ENCODE measurements around the gene CCDC182. TPM values are rescaled to one million over a fixed set of nuclear protein-coding genes. Genes with fewer than 3 reads are reported as not detected.

CCDC182 gene
- total and polyA plus RNA-seq, 2 of the 13 experiments (the other 11 are each of a cell fraction or from before 2014, with no cell fraction given) = not detected

DNA sequence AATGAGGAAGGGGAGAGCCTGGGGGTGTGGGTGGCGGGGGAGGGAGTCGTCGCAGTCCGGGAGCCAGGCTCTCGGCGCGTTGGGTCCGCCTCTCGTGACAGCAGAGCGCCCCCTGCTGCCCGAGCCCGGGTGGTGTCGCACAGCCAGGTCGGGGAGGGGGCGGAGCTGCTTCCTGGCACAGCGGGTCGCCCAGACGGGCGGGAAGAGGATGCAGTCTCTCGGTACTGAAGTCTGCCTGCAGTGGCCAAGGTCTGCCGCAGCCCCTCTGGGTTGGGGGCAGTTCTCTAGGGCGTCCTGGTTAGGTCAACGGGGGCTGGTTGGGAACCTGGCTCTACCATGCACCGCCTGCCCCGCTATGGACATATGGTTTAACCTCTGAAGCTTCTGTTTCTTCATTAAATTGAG, 38.2 kb upstream of the CCDC182 start (continued):
- TF ChIP-seq, protein P1, sequence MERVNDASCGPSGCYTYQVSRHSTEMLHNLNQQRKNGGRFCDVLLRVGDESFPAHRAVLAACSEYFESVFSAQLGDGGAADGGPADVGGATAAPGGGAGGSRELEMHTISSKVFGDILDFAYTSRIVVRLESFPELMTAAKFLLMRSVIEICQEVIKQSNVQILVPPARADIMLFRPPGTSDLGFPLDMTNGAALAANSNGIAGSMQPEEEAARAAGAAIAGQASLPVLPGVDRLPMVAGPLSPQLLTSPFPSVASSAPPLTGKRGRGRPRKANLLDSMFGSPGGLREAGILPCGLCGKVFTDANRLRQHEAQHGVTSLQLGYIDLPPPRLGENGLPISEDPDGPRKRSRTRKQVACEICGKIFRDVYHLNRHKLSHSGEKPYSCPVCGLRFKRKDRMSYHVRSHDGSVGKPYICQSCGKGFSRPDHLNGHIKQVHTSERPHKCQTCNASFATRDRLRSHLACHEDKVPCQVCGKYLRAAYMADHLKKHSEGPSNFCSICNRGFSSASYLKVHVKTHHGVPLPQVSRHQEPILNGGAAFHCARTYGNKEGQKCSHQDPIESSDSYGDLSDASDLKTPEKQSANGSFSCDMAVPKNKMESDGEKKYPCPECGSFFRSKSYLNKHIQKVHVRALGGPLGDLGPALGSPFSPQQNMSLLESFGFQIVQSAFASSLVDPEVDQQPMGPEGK (CRISPR knock-in tag; IDR thresholded peaks at IDR 0.05) = peak; percentile 78
- TF ChIP-seq PITX1 (CRISPR knock-in tag; IDR thresholded peaks at IDR 0.05) = no peak
- TF ChIP-seq ZBTB3 (CRISPR knock-in tag; IDR thresholded peaks at IDR 0.05; ENCODE audit: borderline replicate concordance, low read depth) = no peak
- no peak for TF ChIP-seq NR2F2 (IDR thresholded peaks at IDR 0.05; ENCODE audit: borderline replicate concordance, low read depth)
- TF ChIP-seq ZNF879 (CRISPR knock-in tag; IDR thresholded peaks at IDR 0.05) = no peak
- TF ChIP-seq JUNB (CRISPR knock-in tag; IDR thresholded peaks at IDR 0.05; ENCODE audit: borderline replicate concordance) = no peak
- no peak for TF ChIP-seq ATAD3A (CRISPR knock-in tag; IDR thresholded peaks at IDR 0.05)
- no peak for TF ChIP-seq POLR2AphosphoS5 (IDR thresholded peaks at IDR 0.05; ENCODE audit: low read depth, low read length)
- no peak for TF ChIP-seq TRIM24 (CRISPR knock-in tag; IDR thresholded peaks at IDR 0.05)
- no peak for TF ChIP-seq ZNF296 (CRISPR knock-in tag; conservative IDR thresholded peaks at IDR 0.05)
- no peak for TF ChIP-seq FOXP1 (IDR thresholded peaks at IDR 0.05)
- TF ChIP-seq FOXP1 (CRISPR knock-in tag; IDR thresholded peaks at IDR 0.05) = no peak
- TF ChIP-seq ZNF747 (CRISPR knock-in tag; IDR thresholded peaks at IDR 0.05; ENCODE audit: borderline replicate concordance) = no peak
- no peak for TF ChIP-seq SIX1 (CRISPR knock-in tag; IDR thresholded peaks at IDR 0.05; ENCODE audit: borderline replicate concordance)
- TF ChIP-seq STAG1 (CRISPR knock-in tag; IDR thresholded peaks at IDR 0.05) = peak; percentile 88
- no peak for TF ChIP-seq NFYB (CRISPR knock-in tag; IDR thresholded peaks at IDR 0.05)
- TF ChIP-seq CBX1 (IDR thresholded peaks at IDR 0.05; ENCODE audit: low read depth) = no peak
- TF ChIP-seq ZBTB38 (CRISPR knock-in tag; IDR thresholded peaks at IDR 0.05) = no peak; the same call in 1 of the 2 replicates
- TF ChIP-seq SP2 (CRISPR knock-in tag; IDR thresholded peaks at IDR 0.05) = no peak
- TF ChIP-seq ZBTB7A (CRISPR knock-in tag; IDR thresholded peaks at IDR 0.05) = peak; percentile 72; the same call in 1 of the 2 replicates
- TF ChIP-seq ZNF460 (CRISPR knock-in tag; IDR thresholded peaks at IDR 0.05; ENCODE audit: borderline replicate concordance) = no peak
- TF ChIP-seq ZNF274 (CRISPR knock-in tag; IDR thresholded peaks at IDR 0.05) = peak; percentile 29; the same call in 1 of the 2 replicates
- no peak for TF ChIP-seq ZNF616 (CRISPR knock-in tag; IDR thresholded peaks at IDR 0.05; ENCODE audit: low read depth)
- TF ChIP-seq SRSF4 (IDR thresholded peaks at IDR 0.05; ENCODE audit: low read depth, low read length, poor library complexity, severe bottlenecking) = no peak
- no peak for TF ChIP-seq ZNF558 (CRISPR knock-in tag; IDR thresholded peaks at IDR 0.05; ENCODE audit: borderline replicate concordance)
- no peak for TF ChIP-seq ZNF264 (CRISPR knock-in tag; IDR thresholded peaks at IDR 0.05)
- 0 out of 2 replicates have a peak, but pooled peaks have one; percentile 45 for TF ChIP-seq ARHGAP35 (CRISPR knock-in tag; IDR thresholded peaks at IDR 0.05; ENCODE audit: borderline replicate concordance)
- no peak for TF ChIP-seq JDP2 (CRISPR knock-in tag; IDR thresholded peaks at IDR 0.05; ENCODE audit: borderline replicate concordance)
- TF ChIP-seq, protein P2, sequence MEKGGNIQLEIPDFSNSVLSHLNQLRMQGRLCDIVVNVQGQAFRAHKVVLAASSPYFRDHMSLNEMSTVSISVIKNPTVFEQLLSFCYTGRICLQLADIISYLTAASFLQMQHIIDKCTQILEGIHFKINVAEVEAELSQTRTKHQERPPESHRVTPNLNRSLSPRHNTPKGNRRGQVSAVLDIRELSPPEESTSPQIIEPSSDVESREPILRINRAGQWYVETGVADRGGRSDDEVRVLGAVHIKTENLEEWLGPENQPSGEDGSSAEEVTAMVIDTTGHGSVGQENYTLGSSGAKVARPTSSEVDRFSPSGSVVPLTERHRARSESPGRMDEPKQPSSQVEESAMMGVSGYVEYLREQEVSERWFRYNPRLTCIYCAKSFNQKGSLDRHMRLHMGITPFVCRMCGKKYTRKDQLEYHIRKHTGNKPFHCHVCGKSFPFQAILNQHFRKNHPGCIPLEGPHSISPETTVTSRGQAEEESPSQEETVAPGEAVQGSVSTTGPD (CRISPR knock-in tag; IDR thresholded peaks at IDR 0.05) = no peak

All from HepG2 (cell line).